Measurements from ENCODE around the gene HIVEP3.

DNA sequence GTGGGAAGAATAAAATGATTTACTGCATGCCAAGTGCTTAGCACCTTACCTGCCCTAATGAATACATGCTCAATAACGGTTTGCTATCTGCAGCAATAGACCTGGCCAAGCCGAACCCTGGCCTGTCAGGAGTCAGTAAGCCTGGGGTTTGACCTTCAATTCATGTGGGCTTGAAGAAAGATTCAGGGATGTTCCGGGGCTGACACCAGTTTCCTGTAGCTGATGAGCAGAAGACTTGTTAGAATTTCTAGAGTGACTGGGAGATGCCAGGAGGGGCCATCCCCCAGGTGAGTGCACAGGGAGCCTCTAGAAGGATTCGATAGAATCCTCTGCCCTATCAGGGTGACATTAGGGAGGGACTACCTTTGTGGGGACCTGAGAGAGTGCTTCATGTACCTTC, 210.9 kb downstream of the HIVEP3 start:
- TF ChIP-seq POLR2A (IDR thresholded peaks at IDR 0.05; ENCODE audit: low read depth) (no peak), CTCF (IDR thresholded peaks at IDR 0.05) (no peak), POLR2AphosphoS5 (IDR thresholded peaks at IDR 0.05) (no peak), EP300 (IDR thresholded peaks at IDR 0.05) (no peak)
